HepG2 (cell line): ENCODE data around the gene CASP1. TPM values are rescaled to one million over a fixed set of nuclear protein-coding genes. Genes with fewer than 3 reads are reported as not detected.
"Not testable (repeated sequence)": the region's sequence is repeated elsewhere in the genome, so short reads cannot be mapped to it uniquely, and the experiment has no call there.

Source experiments
- ATAC-seq: fragments of 200-7000 bp; cut with Tn5 transposase; 3 replicates; pipeline ENCODE4 v1.9.1; 2020; ENCODE audit warnings: mild to moderate bottlenecking, moderate library complexity
- BruUV-seq: library from RNA; stranded (reverse); fragments of 400-500 nt; replicated peaks from 2 replicates; lab custom pipeline; 2021; lab: Mats Ljungman, UMichigan
- CTCF ChIA-PET: fragments of 300-600 bp; formaldehyde crosslinking; extraction: SDS; loops from one replicate; lab custom pipeline; 2021; ENCODE audit warnings: low total read pairs, inconsistent platforms, low intra/inter-chr PET ratio; lab: Yijun Ruan, JAX
- POLR2A ChIA-PET: fragments of 350-600 bp; sonication (Branson Sonifier 250); formaldehyde crosslinking; loops from one replicate; lab custom pipeline; 2020; ENCODE audit warnings: antibody characterized with exemption, inconsistent platforms; lab: Yijun Ruan, JAX
- DNase-seq: peaks from one replicate; pipeline ENCODE4 v3.0.0-alpha.2; 2015; ENCODE audit warnings: low spot score
- FAIRE-seq: peaks from 3 replicates; lab custom pipeline; 2011; peaks lifted over from hg19 to GRCh38; lab: Jason Lieb, UNC
- H2AFZ ChIP-seq: one replicate; pipeline ENCODE4 v1.6.1; 2011; ENCODE audit warnings: low read length, inconsistent platforms
- H3K27ac ChIP-seq: fragments of 300-600 bp; 3 replicates; pipeline ENCODE4 v1.8.0; 2011; ENCODE audit warnings: mixed run types, mild to moderate bottlenecking, mixed read lengths, low read length, inconsistent platforms; ENCODE audit not compliant: insufficient read depth; ENCODE audit errors: extremely low read length
- H3K27me3 ChIP-seq, 2 experiments: fragments of 200-600 bp in 1 of 2; 2 replicates in 1 of 2; 3 replicates in 1 of 2; pipeline versions ENCODE4 v1.6.0 to v1.8.0; 2011; ENCODE audit warnings: low read length in 2 of 2, mild to moderate bottlenecking in 2 of 2, moderate library complexity in 2 of 2, inconsistent platforms in 1 of 2; ENCODE audit not compliant: insufficient read depth in 2 of 2, control insufficient read depth in 1 of 2
- H3K36me3 ChIP-seq, 2 experiments: fragments of 200-600 bp in 1 of 2; replicated peaks in 1 of 2; 2 replicates in 1 of 2; 3 replicates in 1 of 2; pipeline versions ENCODE4 v1.5.1 to v1.8.0; 2011; ENCODE audit warnings: low read length in 2 of 2, inconsistent platforms in 1 of 2; ENCODE audit not compliant: insufficient read depth in 2 of 2, control insufficient read depth in 1 of 2
- H3K4me1 ChIP-seq: 2 replicates; pipeline ENCODE4 v1.5.1; 2012; ENCODE audit warnings: low read length, inconsistent platforms; ENCODE audit not compliant: insufficient read depth
- H3K4me2 ChIP-seq: 2 replicates; pipeline ENCODE4 v1.6.0; 2011; ENCODE audit warnings: low read depth, low read length, inconsistent platforms
- H3K4me3 ChIP-seq, 3 experiments: fragments of 200-600 bp in 1 of 3; sonication (generic), shearing (Covaris generic) in 1 of 3; replicated peaks in 1 of 3; 2 replicates each; pipeline ENCODE4 v1.5.1; 2011 to 2016; ENCODE audit warnings: low read length in 3 of 3, inconsistent platforms in 2 of 3, low read depth in 2 of 3, mild to moderate bottlenecking in 2 of 3, control low read depth in 1 of 3, mixed read lengths in 1 of 3; ENCODE audit not compliant: insufficient read depth in 1 of 3
- H3K79me2 ChIP-seq: one replicate; pipeline ENCODE4 v1.6.1; 2011; ENCODE audit warnings: low read length, inconsistent platforms; ENCODE audit not compliant: insufficient read depth
- H3K9ac ChIP-seq: 2 replicates; pipeline ENCODE4 v1.6.0; 2011; ENCODE audit warnings: mild to moderate bottlenecking, low read depth, low read length, inconsistent platforms; ENCODE audit not compliant: insufficient read depth
- H3K9me3 ChIP-seq: 2 replicates; pipeline ENCODE4 v1.5.1; 2012; ENCODE audit warnings: mild to moderate bottlenecking, low read length
- H4K20me1 ChIP-seq: 2 replicates; pipeline ENCODE4 v1.6.0; 2011; ENCODE audit warnings: inconsistent platforms, mild to moderate bottlenecking, low read length, moderate library complexity; ENCODE audit not compliant: insufficient read depth
- HINFP ChIP-seq: sonication (generic); formaldehyde crosslinking; IDR thresholded peaks from 2 replicates; pipeline ENCODE4 v1.4.0; 2020; ENCODE audit warnings: low read depth, mild to moderate bottlenecking, missing genetic modification reagents
- RBM22 ChIP-seq: fragments of 200-400 bp; formaldehyde crosslinking; optimal IDR thresholded peaks from 2 replicates; pipeline ENCODE3; 2017; ENCODE audit warnings: mild to moderate bottlenecking, low read length, moderate library complexity
- ZGPAT ChIP-seq: IDR thresholded peaks from 2 replicates; pipeline ENCODE4 v1.6.1; 2016; ENCODE audit warnings: mild to moderate bottlenecking
- ZNF260 ChIP-seq: sonication (generic); formaldehyde crosslinking; IDR thresholded peaks from 2 replicates; pipeline ENCODE4 v1.4.0; 2020; ENCODE audit warnings: missing genetic modification reagents, low read depth, mild to moderate bottlenecking, borderline replicate concordance
- ZNF282 ChIP-seq: fragments of 450-650 bp; IDR thresholded peaks from 2 replicates; pipeline ENCODE4 v1.6.1; 2018; ENCODE audit not compliant: partially characterized antibody
- WGBS: methylation state at CpG from one replicate; pipeline ENCODE4 v1.1.6; 2017; ENCODE audit warnings: low lambda C conversion rate; 5-methylcytosine and 5-hydroxymethylcytosine counted together
- in situ Hi-C: cut with HindIII; loops from 2 replicates; pipeline ENCODE4 v1.10.0; 2017; ENCODE audit warnings: low pct_unique_long_range_greater_than_20kb; ENCODE audit not compliant: extremely low pct_ligation_motif_present
- intact Hi-C: fragments of 100-400 bp; cut with micrococcal nuclease; formaldehyde crosslinking; loops from one replicate; pipeline ENCODE4 v1.10.0; 2022; ENCODE audit not compliant: unreplicated experiment
- polyA plus RNA-seq, 8 experiments: library from polyadenylated mRNA; depleted of rRNA in 3 of 8; stranded (reverse) in 7 of 8; unstranded in 1 of 8; fragments of >200 nt; fragmentation: Illumina TruSeq in 4 of 8; extraction: Trizol in 4 of 8; gene quantifications; 2 replicates each; pipeline versions ENCODE4 v1.2.1 to v1.2.3, GENCODE V29; 2011 to 2016; ENCODE audit warnings: low read depth in 4 of 8, missing spikeins in 1 of 8, mixed read lengths in 1 of 8; ENCODE audit not compliant: insufficient read depth in 1 of 8
- total RNA-seq, 5 experiments: library from RNA; depleted of rRNA; stranded (reverse); fragments of >200 nt; fragmentation: Illumina TruSeq; extraction: Trizol; gene quantifications; 2 replicates each; pipeline ENCODE4 v1.2.3, GENCODE V29; 2016; ENCODE audit warnings: low read depth in 1 of 5
- TF ChIP-seq, protein P1 (sequence below): sonication (generic); formaldehyde crosslinking; IDR thresholded peaks from 2 replicates; pipeline ENCODE4 v1.5.0; 2020; ENCODE audit warnings: missing genetic modification reagents
- TF ChIP-seq, protein P2 (sequence below): sonication (generic); formaldehyde crosslinking; IDR thresholded peaks from 2 replicates; pipeline ENCODE4 v1.4.0; 2020; ENCODE audit warnings: mild to moderate bottlenecking, missing genetic modification reagents, borderline replicate concordance
- TF ChIP-seq, protein P3 (sequence below): IDR thresholded peaks from 2 replicates; pipeline ENCODE4 v1.6.1; 2016; ENCODE audit warnings: missing compliant biosample characterization, missing genetic modification reagents, borderline replicate concordance

The CASP1 gene
- total and polyA plus RNA-seq, 2 of the 13 experiments (the other 11 are each of a cell fraction or from before 2014, with no cell fraction given): 0.34 to 5.2 TPM

GRCh38 chr11:105070306-105070705 is 35.4 kb upstream of the CASP1 start (continued):
- TF ChIP-seq, protein P1, sequence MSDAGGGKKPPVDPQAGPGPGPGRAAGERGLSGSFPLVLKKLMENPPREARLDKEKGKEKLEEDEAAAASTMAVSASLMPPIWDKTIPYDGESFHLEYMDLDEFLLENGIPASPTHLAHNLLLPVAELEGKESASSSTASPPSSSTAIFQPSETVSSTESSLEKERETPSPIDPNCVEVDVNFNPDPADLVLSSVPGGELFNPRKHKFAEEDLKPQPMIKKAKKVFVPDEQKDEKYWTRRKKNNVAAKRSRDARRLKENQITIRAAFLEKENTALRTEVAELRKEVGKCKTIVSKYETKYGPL (CRISPR knock-in tag): no peak
- TF ChIP-seq, protein P2, sequence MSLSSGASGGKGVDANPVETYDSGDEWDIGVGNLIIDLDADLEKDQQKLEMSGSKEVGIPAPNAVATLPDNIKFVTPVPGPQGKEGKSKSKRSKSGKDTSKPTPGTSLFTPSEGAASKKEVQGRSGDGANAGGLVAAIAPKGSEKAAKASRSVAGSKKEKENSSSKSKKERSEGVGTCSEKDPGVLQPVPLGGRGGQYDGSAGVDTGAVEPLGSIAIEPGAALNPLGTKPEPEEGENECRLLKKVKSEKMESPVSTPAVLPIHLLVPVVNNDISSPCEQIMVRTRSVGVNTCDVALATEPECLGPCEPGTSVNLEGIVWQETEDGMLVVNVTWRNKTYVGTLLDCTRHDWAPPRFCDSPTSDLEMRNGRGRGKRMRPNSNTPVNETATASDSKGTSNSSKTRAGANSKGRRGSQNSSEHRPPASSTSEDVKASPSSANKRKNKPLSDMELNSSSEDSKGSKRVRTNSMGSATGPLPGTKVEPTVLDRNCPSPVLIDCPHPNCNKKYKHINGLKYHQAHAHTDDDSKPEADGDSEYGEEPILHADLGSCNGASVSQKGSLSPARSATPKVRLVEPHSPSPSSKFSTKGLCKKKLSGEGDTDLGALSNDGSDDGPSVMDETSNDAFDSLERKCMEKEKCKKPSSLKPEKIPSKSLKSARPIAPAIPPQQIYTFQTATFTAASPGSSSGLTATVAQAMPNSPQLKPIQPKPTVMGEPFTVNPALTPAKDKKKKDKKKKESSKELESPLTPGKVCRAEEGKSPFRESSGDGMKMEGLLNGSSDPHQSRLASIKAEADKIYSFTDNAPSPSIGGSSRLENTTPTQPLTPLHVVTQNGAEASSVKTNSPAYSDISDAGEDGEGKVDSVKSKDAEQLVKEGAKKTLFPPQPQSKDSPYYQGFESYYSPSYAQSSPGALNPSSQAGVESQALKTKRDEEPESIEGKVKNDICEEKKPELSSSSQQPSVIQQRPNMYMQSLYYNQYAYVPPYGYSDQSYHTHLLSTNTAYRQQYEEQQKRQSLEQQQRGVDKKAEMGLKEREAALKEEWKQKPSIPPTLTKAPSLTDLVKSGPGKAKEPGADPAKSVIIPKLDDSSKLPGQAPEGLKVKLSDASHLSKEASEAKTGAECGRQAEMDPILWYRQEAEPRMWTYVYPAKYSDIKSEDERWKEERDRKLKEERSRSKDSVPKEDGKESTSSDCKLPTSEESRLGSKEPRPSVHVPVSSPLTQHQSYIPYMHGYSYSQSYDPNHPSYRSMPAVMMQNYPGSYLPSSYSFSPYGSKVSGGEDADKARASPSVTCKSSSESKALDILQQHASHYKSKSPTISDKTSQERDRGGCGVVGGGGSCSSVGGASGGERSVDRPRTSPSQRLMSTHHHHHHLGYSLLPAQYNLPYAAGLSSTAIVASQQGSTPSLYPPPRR: no peak
- TF ChIP-seq ZGPAT (no peak), ZNF260 (CRISPR knock-in tag) (no peak), HINFP (no peak), RBM22 (no peak), ZNF282 (no peak)
- TF ChIP-seq, protein P3, sequence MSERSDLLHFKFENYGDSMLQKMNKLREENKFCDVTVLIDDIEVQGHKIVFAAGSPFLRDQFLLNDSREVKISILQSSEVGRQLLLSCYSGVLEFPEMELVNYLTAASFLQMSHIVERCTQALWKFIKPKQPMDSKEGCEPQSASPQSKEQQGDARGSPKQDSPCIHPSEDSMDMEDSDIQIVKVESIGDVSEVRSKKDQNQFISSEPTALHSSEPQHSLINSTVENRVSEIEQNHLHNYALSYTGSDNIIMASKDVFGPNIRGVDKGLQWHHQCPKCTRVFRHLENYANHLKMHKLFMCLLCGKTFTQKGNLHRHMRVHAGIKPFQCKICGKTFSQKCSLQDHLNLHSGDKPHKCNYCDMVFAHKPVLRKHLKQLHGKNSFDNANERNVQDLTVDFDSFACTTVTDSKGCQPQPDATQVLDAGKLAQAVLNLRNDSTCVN (CRISPR knock-in tag): no peak

DNA sequence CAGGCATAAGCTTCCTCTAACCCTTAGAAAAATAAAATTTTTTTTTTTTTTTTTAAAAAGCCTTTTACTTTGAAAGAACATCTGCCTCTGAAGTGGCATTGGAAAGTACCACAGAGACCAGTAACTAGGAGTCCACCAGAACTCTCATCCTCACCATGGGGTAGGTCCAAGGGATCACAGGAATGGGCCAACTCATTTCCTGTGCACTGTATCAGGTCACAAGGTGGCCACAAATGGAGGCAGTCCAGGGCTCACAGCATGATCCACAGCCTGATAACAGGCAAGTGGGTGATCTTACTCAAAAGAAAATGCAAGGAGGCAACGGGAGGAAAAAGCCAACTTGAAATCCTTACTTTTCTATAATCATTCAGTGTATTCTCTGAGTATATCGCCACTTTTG is 34.8 kb upstream of the CASP1 start:
- H3K36me3 ChIP-seq, H3K4me3 ChIP-seq, CTCF ChIA-PET, H3K27me3 ChIP-seq, H3K27ac ChIP-seq, intact Hi-C loops, H3K4me1 ChIP-seq, H3K9me3 ChIP-seq, FAIRE-seq, H2AFZ ChIP-seq, H3K4me2 ChIP-seq, H3K79me2 ChIP-seq, H4K20me1 ChIP-seq, in situ Hi-C loops, DNase-seq, ATAC-seq, BruUV-seq, H3K9ac ChIP-seq, POLR2A ChIA-PET: not testable (repeated sequence)
- WGBS: 65% methylated on average over 2 of the region's 2 CpGs
